GM12872 (cell line): ENCODE measurements around the gene CORO7.

Experiments used
- CTCF ChIP-seq: IDR thresholded peaks from 3 replicates; pipeline ENCODE4 v1.5.1; 2011; ENCODE audit warnings: low read depth, mild to moderate bottlenecking, low read length, moderate library complexity; ENCODE audit not compliant: insufficient read depth

The CORO7 gene

GRCh38 chr16:4388271-4389021 lies 27.9 kb downstream of the CORO7 start:
- TF ChIP-seq CTCF = no peak

- no peak for TF ChIP-seq CTCF
These were observed 28.6 kb downstream of the CORO7 start for GRCh38 chr16:4387781-4388180.

GRCh38 chr16:4386951-4387565 lies 29.3 kb downstream of the CORO7 start:
- no peak for TF ChIP-seq CTCF

- TF ChIP-seq CTCF = no peak
These were observed 30.0 kb downstream of the CORO7 start for GRCh38 chr16:4386451-4386805.

GRCh38 chr16:4385789-4386450 lies 30.5 kb downstream of the CORO7 start:
- no peak for TF ChIP-seq CTCF

GRCh38 chr16:4385066-4385788 lies 31.2 kb downstream of the CORO7 start:
- no peak for TF ChIP-seq CTCF

- no peak for TF ChIP-seq CTCF
These were observed 31.9 kb downstream of the CORO7 start for GRCh38 chr16:4384509-4384942.
